GM18502 (cell line): ENCODE measurements around the gene FAM156A.
"Not testable (repeated sequence)": the region's sequence is repeated elsewhere in the genome, so short reads cannot be mapped to it uniquely, and the experiment has no call there.

Source experiments
- ATAC-seq: cut with Tn5 transposase; IDR thresholded peaks from one replicate; pipeline ENCODE4 v1.9.1; 2021; ENCODE audit warnings: mild to moderate bottlenecking; ENCODE audit not compliant: unreplicated experiment, poor library complexity

FAM156A gene

GRCh38 chrX:52958113-52958959, at the start of gene FAM156A:
Gene FAM156A, minus strand, starts transcription at chrX:52958518. Its CDS starts 9,930 bp downstream, at chrX:52948588.
- ATAC-seq: peak; percentile 83

GRCh38 chrX:53005327-53005726, 47.0 kb upstream of the FAM156A start:
- ATAC-seq: no peak

GRCh38 chrX:53004811-53005210, 46.5 kb upstream of the FAM156A start:
- ATAC-seq: no peak

- ATAC-seq: no peak
These were observed 45.7 kb upstream of the FAM156A start for GRCh38 chrX:53004038-53004437.

- ATAC-seq: no peak
These were observed 44.8 kb upstream of the FAM156A start for GRCh38 chrX:53003111-53003510.

- no peak for ATAC-seq
These were observed 43.6 kb upstream of the FAM156A start for GRCh38 chrX:53001958-53002357.

GRCh38 chrX:53000447-53001135, 42.3 kb upstream of the FAM156A start:
- ATAC-seq: no peak

- ATAC-seq: no peak
These were observed 37.6 kb upstream of the FAM156A start for GRCh38 chrX:52995987-52996331.

GRCh38 chrX:52995135-52995986, 37.0 kb upstream of the FAM156A start:
- peak; percentile 97 for ATAC-seq

- no peak for ATAC-seq
These were observed 32.5 kb upstream of the FAM156A start for GRCh38 chrX:52990848-52991247.

GRCh38 chrX:52990011-52990631, 31.8 kb upstream of the FAM156A start:
- peak; percentile 89 for ATAC-seq

- no peak for ATAC-seq
These were observed 30.9 kb upstream of the FAM156A start for GRCh38 chrX:52988985-52989917.

GRCh38 chrX:52983321-52984000, 25.1 kb upstream of the FAM156A start:
- no peak for ATAC-seq

- no peak for ATAC-seq
These were observed 21.7 kb upstream of the FAM156A start for GRCh38 chrX:52979993-52980392.

GRCh38 chrX:52979568-52979967, 21.2 kb upstream of the FAM156A start:
- ATAC-seq: no peak

- ATAC-seq: no peak
These were observed 19.6 kb upstream of the FAM156A start for GRCh38 chrX:52977953-52978352.

- not testable (repeated sequence) for ATAC-seq
These were observed 17.3 kb upstream of the FAM156A start for GRCh38 chrX:52975576-52975975.

- not testable (repeated sequence) for ATAC-seq
These were observed 16.1 kb upstream of the FAM156A start for GRCh38 chrX:52974336-52974992.
